Measurements from ENCODE around the gene TMEM258. TPM values are rescaled to one million over a fixed set of nuclear protein-coding genes. Genes with fewer than 3 reads are reported as not detected.

TMEM258 gene
- total and polyA plus RNA-seq, 2 donors = 148 to 161 TPM

DNA sequence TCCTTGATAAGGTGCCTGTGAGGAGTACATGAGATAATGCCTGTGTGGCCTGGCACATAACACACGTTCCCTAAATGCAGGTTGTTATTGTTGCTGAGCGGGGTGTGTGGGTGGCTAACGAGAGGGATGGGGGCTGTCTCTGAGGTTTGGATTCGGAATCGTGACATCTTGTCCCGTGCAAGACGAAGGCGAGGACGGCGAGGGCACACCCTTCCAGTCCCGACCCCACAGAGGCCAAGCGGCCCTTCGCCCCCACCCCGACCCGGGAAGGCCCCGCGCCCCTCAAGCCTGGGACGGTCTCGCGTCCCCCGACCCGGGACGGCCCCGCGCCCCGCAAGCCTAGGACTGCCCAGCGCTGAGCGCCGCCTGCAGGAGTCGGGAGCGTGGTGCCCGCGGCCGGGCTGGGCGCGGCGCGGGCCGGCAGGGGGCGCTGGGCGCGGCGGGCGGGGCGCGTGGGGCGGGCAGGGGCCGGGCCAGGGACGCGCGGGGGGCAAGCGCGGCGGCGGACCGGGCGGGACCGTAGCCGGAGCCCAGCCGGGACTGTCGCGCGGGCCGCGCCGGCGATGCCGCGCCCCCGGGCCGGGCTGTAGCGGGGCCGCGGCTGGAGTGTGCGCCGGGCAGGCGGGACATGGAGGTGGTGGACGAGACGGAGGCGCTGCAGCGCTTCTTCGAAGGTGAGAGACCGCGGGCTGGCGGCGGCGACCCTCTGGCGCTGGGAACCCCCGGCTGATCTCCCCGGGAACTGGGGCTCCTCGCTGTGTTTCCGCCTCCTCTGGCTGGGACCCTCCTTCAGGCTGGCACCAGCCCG lies 40.1 kb downstream of the TMEM258 start, which contains the start of gene MYRF:
MYRF (plus strand) TSS at position 520 of the 808 bp plus-strand sequence; CDS start at position 629, 109 bp downstream.
- H3K36me3 ChIP-seq (ENCODE audit: control insufficient read depth in 2 of 2, insufficient read depth in 2 of 2, low read length in 1 of 2) = no peaks in the 10 kb centered on the region
- no peaks in the 10 kb centered on the region for H3K9me3 ChIP-seq (ENCODE audit: control insufficient read depth in 2 of 2, insufficient read depth in 1 of 2, low read length in 1 of 2)
- H3K4me1 ChIP-seq (ENCODE audit: control insufficient read depth in 2 of 2, insufficient read depth in 2 of 2, low read length in 2 of 2) = peaks cover 2 to 18% of the 10 kb centered on the region in 2 donors
- peak within 1 kb of the TSS in 1 of 2 donors; percentile 39 for H3K4me3 ChIP-seq (ENCODE audit: low read length in 2 of 2)
- DNase-seq (ENCODE audit: low read depth in 6 of 9, low spot score in 9 of 9) = peak in 2 of 9 donors; percentile 28 to 34
- 5% methylated on average over 93 of the region's 93 CpGs for WGBS
- no peak within 1 kb of the TSS for H3K27ac ChIP-seq (ENCODE audit: low read depth in 1 of 2, low read length in 1 of 2)
- peaks cover 25 to 69% of the 10 kb centered on the region in 2 donors for H3K27me3 ChIP-seq (ENCODE audit: control insufficient read depth in 2 of 2, insufficient read depth in 1 of 2, low read length in 1 of 2)

- Histone ChIP-seq H3K4me3 (ENCODE audit: low read length in 2 of 2) (no peak overlapping the region), H3K9me3 (ENCODE audit: control insufficient read depth in 2 of 2, insufficient read depth in 1 of 2, low read length in 1 of 2) (no peaks in the 10 kb centered on the region), H3K36me3 (ENCODE audit: control insufficient read depth in 2 of 2, insufficient read depth in 2 of 2, low read length in 1 of 2) (no peaks in the 10 kb centered on the region), H3K27ac (ENCODE audit: low read depth in 1 of 2, low read length in 1 of 2) (no peak overlapping the region), H3K4me1 (ENCODE audit: control insufficient read depth in 2 of 2, insufficient read depth in 2 of 2, low read length in 2 of 2) (peaks cover 2 to 14% of the 10 kb centered on the region in 2 donors), H3K27me3 (ENCODE audit: control insufficient read depth in 2 of 2, insufficient read depth in 1 of 2, low read length in 1 of 2) (peaks cover 25 to 69% of the 10 kb centered on the region in 2 donors)
- no peak for DNase-seq (ENCODE audit: low read depth in 6 of 9, low spot score in 9 of 9)
- WGBS = 94% methylated on average over 14 of the region's 14 CpGs
Measured at GRCh38 chr11:61751384-61751783, 41.0 kb downstream of the TMEM258 start.

DNA sequence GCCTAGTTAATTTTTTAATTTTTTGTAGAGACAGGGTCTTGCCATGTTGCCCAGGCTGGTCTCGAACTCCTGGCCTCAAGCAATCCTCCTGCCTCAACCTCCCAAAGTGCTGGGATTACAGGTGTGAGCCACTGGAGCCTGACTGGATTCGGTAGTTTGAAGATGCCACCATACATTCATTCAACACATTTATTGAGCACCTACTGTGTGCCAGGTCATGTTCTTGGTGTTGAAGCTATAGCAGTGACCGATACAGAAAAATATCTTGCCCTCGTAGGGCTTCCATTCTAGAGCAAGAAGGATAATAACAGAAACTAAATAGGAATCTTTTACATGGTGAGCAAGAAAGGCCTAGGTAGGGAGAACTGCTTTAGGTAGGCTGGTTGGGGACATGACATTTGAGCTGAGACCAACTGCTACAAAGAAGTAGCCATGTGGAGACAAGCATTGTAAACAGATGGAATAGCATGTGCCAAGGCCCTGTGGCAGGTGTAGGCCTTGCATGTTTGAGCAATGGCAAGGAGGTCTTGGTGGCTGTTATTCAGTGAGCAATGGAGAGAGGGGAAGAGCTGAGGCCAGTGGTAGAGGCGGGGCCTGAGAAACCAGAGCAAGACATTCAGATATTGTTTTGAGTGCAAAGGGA lies 41.6 kb downstream of the TMEM258 start:
- peaks cover 25 to 69% of the 10 kb centered on the region in 2 donors for H3K27me3 ChIP-seq (ENCODE audit: control insufficient read depth in 2 of 2, insufficient read depth in 1 of 2, low read length in 1 of 2)
- peaks cover 2 to 11% of the 10 kb centered on the region in 2 donors for H3K4me1 ChIP-seq (ENCODE audit: control insufficient read depth in 2 of 2, insufficient read depth in 2 of 2, low read length in 2 of 2)
- 96% methylated on average over 5 of the region's 5 CpGs for WGBS

DNA sequence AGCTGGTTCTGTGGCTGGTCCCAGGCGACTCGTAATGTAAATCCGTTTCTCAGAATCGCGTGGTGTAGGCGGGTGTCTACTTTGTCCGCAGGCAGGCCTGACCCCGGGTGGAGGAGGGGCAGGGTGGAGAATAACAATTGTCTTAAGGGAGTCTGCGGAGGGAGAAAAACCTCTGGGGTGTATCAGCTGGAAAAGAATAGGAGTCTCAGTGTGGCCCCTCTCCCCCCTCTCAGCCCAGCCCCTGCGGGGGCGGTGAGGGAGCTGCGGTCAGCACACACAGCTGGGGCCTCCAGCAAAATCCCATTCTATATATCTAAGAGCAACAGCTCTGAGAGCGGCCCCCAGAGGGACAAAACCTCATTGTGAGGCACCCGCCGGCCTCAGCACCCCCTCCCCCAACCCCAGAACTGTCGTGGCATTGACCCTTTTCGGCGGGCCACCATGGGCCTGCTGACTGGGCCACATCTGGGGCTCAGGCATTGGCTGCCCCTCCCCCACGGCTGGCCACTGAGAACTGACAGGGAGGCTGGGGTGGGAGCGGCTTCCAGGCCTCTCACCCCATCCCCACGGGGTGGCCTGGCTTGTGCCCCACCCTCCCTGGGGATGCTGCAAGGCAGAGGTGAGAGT lies 42.7 kb downstream of the TMEM258 start:
- 77% methylated on average over 21 of the region's 21 CpGs for WGBS
- no peak overlapping the region for H3K27ac ChIP-seq (ENCODE audit: low read depth in 1 of 2, low read length in 1 of 2)
- DNase-seq (ENCODE audit: low read depth in 6 of 9, low spot score in 9 of 9) = no peak
- no peaks in the 10 kb centered on the region for H3K36me3 ChIP-seq (ENCODE audit: control insufficient read depth in 2 of 2, insufficient read depth in 2 of 2, low read length in 1 of 2)
- H3K27me3 ChIP-seq (ENCODE audit: control insufficient read depth in 2 of 2, insufficient read depth in 1 of 2, low read length in 1 of 2) = peaks cover 25 to 63% of the 10 kb centered on the region in 2 donors
- no peaks in the 10 kb centered on the region for H3K9me3 ChIP-seq (ENCODE audit: control insufficient read depth in 2 of 2, insufficient read depth in 1 of 2, low read length in 1 of 2)
- H3K4me1 ChIP-seq (ENCODE audit: control insufficient read depth in 2 of 2, insufficient read depth in 2 of 2, low read length in 2 of 2) = peaks cover 2 to 11% of the 10 kb centered on the region in 2 donors
- H3K4me3 ChIP-seq (ENCODE audit: low read length in 2 of 2) = no peak overlapping the region

More for the DNA sequence above, 41.6 kb downstream of the TMEM258 start:
- no peaks in the 10 kb centered on the region for H3K36me3 ChIP-seq (ENCODE audit: control insufficient read depth in 2 of 2, insufficient read depth in 2 of 2, low read length in 1 of 2)
- H3K4me3 ChIP-seq (ENCODE audit: low read length in 2 of 2) = no peak overlapping the region
- H3K27ac ChIP-seq (ENCODE audit: low read depth in 1 of 2, low read length in 1 of 2) = no peak overlapping the region
- no peak for DNase-seq (ENCODE audit: low read depth in 6 of 9, low spot score in 9 of 9)
- no peaks in the 10 kb centered on the region for H3K9me3 ChIP-seq (ENCODE audit: control insufficient read depth in 2 of 2, insufficient read depth in 1 of 2, low read length in 1 of 2)

DNA sequence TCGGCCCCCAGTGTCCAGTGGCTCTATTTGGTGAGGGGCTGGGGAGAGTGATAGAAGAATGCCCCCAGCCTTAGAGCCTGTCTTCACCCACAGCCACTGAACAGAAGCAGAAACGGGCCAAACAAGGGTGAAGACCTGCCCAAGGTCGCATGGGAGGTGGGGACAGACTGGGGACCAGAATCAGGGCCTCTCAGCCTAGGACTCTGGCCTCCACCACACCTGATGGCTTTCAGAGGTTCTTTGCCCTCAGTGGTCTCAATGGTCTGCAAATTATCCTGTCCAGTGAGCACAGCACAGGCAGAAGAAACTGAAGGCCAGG lies 44.5 kb downstream of the TMEM258 start:
- no peaks in the 10 kb centered on the region for H3K9me3 ChIP-seq (ENCODE audit: control insufficient read depth in 2 of 2, insufficient read depth in 1 of 2, low read length in 1 of 2)
- no peaks in the 10 kb centered on the region for H3K36me3 ChIP-seq (ENCODE audit: control insufficient read depth in 2 of 2, insufficient read depth in 2 of 2, low read length in 1 of 2)
- H3K27ac ChIP-seq (ENCODE audit: low read depth in 1 of 2, low read length in 1 of 2) = no peak overlapping the region
- no peak for DNase-seq (ENCODE audit: low read depth in 6 of 9, low spot score in 9 of 9)
- H3K27me3 ChIP-seq (ENCODE audit: control insufficient read depth in 2 of 2, insufficient read depth in 1 of 2, low read length in 1 of 2) = peaks cover 21 to 47% of the 10 kb centered on the region in 2 donors
- peaks cover 2 to 10% of the 10 kb centered on the region in 2 donors for H3K4me1 ChIP-seq (ENCODE audit: control insufficient read depth in 2 of 2, insufficient read depth in 2 of 2, low read length in 2 of 2)
- 68% methylated on average over 3 of the region's 3 CpGs for WGBS
- no peak overlapping the region for H3K4me3 ChIP-seq (ENCODE audit: low read length in 2 of 2)

GRCh38 chr11:61747192-61747966 lies 45.0 kb downstream of the TMEM258 start:
- peak in 2 of 9 donors; percentile 19 to 32 for DNase-seq (ENCODE audit: low read depth in 6 of 9, low spot score in 9 of 9)
- Histone ChIP-seq H3K27me3 (ENCODE audit: control insufficient read depth in 2 of 2, insufficient read depth in 1 of 2, low read length in 1 of 2) (peaks cover 15 to 43% of the 10 kb centered on the region in 2 donors), H3K27ac (ENCODE audit: low read depth in 1 of 2, low read length in 1 of 2) (no peak overlapping the region), H3K9me3 (ENCODE audit: control insufficient read depth in 2 of 2, insufficient read depth in 1 of 2, low read length in 1 of 2) (no peaks in the 10 kb centered on the region), H3K4me3 (ENCODE audit: low read length in 2 of 2) (no peak overlapping the region), H3K36me3 (ENCODE audit: control insufficient read depth in 2 of 2, insufficient read depth in 2 of 2, low read length in 1 of 2) (no peaks in the 10 kb centered on the region), H3K4me1 (ENCODE audit: control insufficient read depth in 2 of 2, insufficient read depth in 2 of 2, low read length in 2 of 2) (peaks cover 0 to 7% of the 10 kb centered on the region in 2 donors)
- WGBS = 81% methylated on average over 19 of the region's 19 CpGs

GRCh38 chr11:61746442-61747191 lies 45.8 kb downstream of the TMEM258 start:
- no peak overlapping the region for H3K4me3 ChIP-seq (ENCODE audit: low read length in 2 of 2)
- 92% methylated on average over 19 of the region's 19 CpGs for WGBS
- H3K27me3 ChIP-seq (ENCODE audit: control insufficient read depth in 2 of 2, insufficient read depth in 1 of 2, low read length in 1 of 2) = peaks cover 8 to 36% of the 10 kb centered on the region in 2 donors
- no peak for DNase-seq (ENCODE audit: low read depth in 6 of 9, low spot score in 9 of 9)
- no peak overlapping the region for H3K27ac ChIP-seq (ENCODE audit: low read depth in 1 of 2, low read length in 1 of 2)
- H3K9me3 ChIP-seq (ENCODE audit: control insufficient read depth in 2 of 2, insufficient read depth in 1 of 2, low read length in 1 of 2) = no peaks in the 10 kb centered on the region
- peaks cover 0 to 4% of the 10 kb centered on the region in 2 donors for H3K4me1 ChIP-seq (ENCODE audit: control insufficient read depth in 2 of 2, insufficient read depth in 2 of 2, low read length in 2 of 2)
- H3K36me3 ChIP-seq (ENCODE audit: control insufficient read depth in 2 of 2, insufficient read depth in 2 of 2, low read length in 1 of 2) = no peaks in the 10 kb centered on the region

DNA sequence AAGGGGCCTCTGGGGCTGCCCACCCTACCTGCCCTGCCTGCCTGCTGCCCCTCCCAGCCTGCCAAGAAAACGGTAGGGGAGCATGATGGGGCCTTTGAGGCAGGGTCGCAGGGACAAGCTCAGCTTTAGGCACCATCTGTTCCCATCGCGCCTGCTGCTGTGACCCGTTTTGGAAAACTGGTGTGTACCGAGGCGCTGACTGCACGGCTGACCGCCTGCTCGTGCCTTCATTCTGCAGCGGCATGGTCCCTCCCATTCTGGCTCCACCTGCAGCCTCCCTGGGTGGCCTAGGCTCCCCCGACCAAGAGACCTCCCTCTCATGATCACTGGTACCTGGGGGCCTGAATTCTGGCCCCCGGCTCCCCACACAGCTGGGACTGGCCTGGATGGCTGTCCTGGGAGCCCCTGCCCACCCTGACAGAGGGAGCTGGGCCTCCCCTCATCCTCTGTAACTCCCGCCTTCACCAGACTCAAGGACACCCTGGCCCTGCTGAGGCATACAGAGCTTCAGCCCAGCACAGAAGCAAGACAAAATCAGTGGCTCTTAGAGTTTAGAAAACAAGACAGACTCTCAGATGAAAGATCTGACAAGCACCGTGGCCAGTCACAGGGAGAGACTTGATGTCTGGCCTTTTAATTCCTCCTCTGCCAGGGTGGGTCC lies 46.5 kb downstream of the TMEM258 start:
- Histone ChIP-seq H3K4me1 (ENCODE audit: control insufficient read depth in 2 of 2, insufficient read depth in 2 of 2, low read length in 2 of 2) (peaks cover 0 to 4% of the 10 kb centered on the region in 2 donors), H3K4me3 (ENCODE audit: low read length in 2 of 2) (no peak overlapping the region), H3K9me3 (ENCODE audit: control insufficient read depth in 2 of 2, insufficient read depth in 1 of 2, low read length in 1 of 2) (no peaks in the 10 kb centered on the region), H3K27me3 (ENCODE audit: control insufficient read depth in 2 of 2, insufficient read depth in 1 of 2, low read length in 1 of 2) (peaks cover 5 to 29% of the 10 kb centered on the region in 2 donors), H3K27ac (ENCODE audit: low read depth in 1 of 2, low read length in 1 of 2) (no peak overlapping the region), H3K36me3 (ENCODE audit: control insufficient read depth in 2 of 2, insufficient read depth in 2 of 2, low read length in 1 of 2) (no peaks in the 10 kb centered on the region)
- 88% methylated on average over 15 of the region's 15 CpGs for WGBS
- DNase-seq (ENCODE audit: low read depth in 6 of 9, low spot score in 9 of 9) = no peak
